GM19372 (cell line): ENCODE results near the gene SCN2A.
A peak's percentile ranks its signal among the peaks of the same experiment; 100 is the strongest.
"Not testable (repeated sequence)": the region's sequence is repeated elsewhere in the genome, so short reads cannot be mapped to it uniquely, and the experiment has no call there.

ENCODE experiments used
- ATAC-seq: cut with Tn5 transposase; IDR thresholded peaks from one replicate; pipeline ENCODE4 v1.9.1; 2021; ENCODE audit warnings: mild to moderate bottlenecking, low read depth, moderate library complexity; ENCODE audit not compliant: unreplicated experiment

SCN2A gene

DNA sequence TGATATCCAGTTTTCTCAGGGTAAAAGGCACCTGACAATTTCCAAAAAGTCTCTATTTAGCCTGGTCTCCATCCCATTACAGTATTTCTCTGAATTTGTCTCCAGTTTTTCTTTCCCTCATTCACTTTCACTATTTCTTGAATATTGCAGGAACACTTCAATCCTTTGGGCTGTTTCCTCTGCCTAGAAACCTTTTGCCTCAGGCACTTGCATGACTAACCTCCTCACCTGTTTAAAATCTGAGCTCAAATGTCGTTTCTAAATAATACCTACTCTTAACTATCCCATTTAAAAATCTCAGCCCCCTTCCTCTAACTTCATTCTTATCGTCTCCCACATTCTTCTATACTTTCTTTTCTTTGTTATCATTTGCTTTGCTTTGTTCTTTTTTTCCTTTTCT lies 9.0 kb downstream of the SCN2A start:
- ATAC-seq = no peak

DNA sequence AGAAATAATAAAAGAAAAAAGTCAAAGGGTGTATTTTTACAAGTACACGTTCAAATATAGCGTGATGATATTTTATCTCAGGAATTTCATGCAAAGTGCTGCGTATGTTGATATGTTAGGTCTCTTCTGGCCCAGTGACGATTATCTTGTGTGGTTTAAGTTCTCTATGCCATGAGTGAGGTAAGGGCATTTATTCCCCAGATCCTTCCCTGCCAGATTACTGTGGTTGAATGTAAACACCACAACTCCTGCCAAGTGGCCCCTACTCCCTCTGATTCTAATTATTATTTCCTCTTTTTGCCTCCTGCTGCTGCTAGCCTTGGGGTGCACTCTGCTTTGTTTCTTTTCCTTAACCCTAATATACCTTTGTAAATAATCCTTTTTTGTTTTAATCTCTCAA lies 12.2 kb downstream of the SCN2A start:
- ATAC-seq = no peak

DNA sequence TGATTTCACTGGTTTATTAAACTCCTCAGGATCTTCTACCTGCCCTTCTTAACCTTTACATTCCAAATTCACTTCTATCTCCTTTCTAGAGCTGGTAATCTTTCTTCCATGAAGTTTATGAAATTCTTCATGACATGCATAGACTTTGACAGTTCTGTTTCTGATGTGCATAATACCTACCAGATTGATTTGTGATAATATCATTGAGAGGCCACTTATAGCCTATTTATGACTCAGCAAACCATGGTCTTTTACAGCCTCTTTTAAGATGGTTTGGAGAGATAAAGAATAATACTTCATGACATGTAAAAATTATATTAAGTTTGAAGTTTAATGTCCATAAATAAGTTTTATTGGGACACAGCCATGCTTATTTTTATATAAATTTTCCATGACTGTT lies 14.0 kb downstream of the SCN2A start:
- ATAC-seq = no peak

GRCh38 chr2:165256618-165257017 lies 17.4 kb downstream of the SCN2A start:
- ATAC-seq = no peak

DNA sequence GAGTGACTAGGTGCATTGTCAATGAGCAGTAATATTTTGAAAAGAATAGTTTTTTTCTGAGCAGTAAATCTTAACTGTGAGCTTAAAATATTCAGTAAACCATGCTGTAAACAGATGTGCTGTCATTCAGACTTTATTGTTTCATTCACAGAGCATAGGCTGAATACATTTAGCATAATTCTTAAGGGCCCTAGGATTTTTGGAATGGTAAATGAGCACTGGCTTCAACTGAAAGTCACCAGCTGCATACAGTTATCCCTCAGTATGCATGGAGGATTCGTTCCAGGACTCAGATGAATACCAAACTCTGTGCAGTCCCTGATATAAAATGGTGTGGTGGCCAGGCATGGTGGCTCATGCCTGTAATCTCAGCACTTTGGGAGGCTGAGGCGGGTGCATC lies 21.1 kb downstream of the SCN2A start:
- ATAC-seq = not testable (repeated sequence)

GRCh38 chr2:165268754-165269153 lies 29.5 kb downstream of the SCN2A start:
- ATAC-seq = peak; percentile 59

GRCh38 chr2:165273176-165273575 lies 34.0 kb downstream of the SCN2A start:
- no peak for ATAC-seq

DNA sequence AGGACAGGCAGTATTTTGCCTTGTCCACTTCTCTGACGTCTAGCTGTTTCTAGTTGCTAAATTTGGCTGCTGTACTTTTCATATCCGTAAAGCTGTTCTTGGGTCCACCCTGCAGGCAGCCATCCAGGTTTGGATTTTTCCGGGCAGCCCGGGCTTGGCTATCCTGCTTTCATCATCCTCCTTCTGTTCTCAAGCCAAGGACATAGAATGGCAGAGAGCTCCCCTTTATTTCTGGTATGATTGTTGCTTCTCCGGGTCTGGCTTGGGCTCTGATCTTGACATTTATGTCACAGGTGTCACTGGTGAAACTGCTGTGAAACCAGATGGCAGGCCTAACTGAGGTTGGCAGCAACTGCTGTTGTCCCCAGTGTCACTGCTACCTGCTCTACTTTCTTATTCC lies 35.5 kb downstream of the SCN2A start:
- ATAC-seq = no peak

DNA sequence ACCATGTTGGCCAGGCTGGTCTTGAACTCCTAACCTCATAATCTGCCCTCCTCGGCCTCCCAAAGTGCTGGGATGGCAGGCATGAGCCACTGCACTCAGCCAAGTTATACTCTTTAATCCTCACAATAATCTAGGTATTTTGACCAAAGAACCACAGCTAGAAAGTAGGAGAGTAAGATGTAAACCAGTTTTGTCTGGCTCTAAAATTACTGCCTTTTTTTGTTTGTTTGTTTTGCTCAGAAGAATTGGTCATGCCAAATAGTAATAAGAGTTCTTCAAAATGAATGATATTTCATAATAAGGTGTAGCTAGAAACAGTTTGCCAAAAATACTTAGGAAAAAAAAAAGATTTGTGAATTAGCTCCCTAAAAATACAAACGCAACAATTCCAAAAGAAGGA lies 36.7 kb downstream of the SCN2A start:
- ATAC-seq = no peak

DNA sequence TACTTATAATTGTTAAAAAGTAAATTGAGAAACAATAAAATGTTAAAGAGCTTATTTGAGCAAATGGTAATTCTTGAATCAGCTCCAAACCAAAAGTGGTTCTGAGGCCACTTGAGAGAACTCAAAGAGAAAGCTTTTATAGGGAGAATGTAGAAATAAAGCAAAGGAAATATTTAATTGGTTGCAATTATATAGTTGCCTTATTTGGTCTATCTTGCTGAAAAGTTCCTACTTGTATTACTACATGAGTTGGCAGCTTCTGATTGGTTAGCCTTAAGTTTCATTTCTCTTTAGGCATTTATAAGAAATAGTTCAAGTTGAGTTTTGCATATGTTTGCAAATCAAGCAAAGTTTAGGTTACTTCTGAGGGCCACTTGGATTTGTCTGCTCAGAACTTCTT lies 38.1 kb downstream of the SCN2A start:
- ATAC-seq = no peak

DNA sequence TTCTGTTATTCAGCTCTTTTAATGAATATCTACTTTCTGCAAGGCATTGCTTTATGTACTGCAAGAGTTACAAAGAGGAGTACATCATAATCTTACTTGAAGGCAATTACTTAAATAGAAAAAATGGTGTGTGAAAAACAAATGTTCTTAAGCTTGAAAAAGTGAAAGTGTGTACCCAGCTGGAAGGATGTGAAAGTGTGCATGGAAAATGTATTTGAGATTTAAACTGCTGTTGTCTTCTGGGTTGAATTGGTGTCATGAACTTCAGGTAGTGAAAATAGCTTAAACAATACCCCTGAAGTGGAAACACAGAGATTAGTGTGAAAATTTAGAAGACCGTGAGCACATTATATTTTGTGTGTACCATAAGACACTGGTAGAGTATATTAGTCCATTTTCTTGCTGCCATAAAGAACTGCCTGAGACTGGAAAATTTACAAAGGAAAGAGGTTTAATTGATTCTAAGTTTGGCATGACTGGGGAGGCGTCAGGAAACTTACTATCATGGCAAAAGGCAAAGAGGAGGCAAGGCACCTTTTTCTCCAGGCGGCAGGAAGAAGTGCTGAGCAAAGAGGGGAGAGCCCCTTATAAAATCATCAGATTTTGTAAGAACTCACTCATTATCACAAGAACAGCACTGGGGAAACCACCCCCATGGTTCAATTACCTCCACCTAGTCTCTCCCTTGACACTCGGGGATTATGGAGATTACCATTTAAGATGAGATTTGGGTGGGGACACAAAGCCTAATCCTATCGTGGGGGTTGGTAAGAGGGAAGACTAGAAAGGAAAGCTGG lies 38.8 kb downstream of the SCN2A start:
- ATAC-seq = no peak

DNA sequence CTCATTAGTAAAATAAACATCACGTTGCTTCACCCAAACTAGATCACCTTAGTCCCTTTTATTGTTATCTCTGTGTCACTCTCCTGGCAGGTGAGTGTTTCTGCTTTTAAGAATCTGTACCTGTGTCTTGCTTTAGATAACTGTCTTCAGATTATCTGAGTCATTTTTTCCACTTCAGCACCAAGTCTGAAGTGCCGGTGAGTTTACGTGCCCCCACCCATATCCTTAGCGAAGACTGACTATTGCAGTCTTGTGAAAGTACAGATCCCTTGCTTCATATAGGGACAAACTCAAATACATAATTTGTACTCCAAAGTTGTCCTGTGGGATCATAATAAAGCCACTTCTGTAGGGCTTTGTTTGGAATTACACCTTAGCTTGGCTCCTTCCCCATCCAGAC lies 41.1 kb downstream of the SCN2A start:
- no peak for ATAC-seq

- no peak for ATAC-seq
Measured at GRCh38 chr2:165281387-165281786, 42.2 kb downstream of the SCN2A start.

DNA sequence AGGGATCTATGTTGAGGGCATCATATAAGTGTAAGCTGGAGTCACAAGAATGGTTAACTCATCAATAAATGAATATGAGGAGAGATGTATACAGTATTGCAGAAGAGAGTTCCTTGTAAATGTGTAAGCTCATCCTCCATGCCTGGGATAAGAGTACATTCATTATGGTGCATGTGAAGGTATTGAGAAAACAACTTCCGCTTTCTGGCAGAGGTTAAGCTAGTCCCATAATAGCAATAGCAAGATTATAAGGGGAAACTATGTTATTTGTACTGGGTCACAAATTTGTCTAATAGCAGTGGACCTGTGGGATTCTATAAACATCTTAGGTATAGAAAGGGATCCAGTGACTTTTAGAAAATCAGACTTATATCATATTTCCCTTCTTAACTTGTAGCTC lies 44.1 kb downstream of the SCN2A start:
- no peak for ATAC-seq

DNA sequence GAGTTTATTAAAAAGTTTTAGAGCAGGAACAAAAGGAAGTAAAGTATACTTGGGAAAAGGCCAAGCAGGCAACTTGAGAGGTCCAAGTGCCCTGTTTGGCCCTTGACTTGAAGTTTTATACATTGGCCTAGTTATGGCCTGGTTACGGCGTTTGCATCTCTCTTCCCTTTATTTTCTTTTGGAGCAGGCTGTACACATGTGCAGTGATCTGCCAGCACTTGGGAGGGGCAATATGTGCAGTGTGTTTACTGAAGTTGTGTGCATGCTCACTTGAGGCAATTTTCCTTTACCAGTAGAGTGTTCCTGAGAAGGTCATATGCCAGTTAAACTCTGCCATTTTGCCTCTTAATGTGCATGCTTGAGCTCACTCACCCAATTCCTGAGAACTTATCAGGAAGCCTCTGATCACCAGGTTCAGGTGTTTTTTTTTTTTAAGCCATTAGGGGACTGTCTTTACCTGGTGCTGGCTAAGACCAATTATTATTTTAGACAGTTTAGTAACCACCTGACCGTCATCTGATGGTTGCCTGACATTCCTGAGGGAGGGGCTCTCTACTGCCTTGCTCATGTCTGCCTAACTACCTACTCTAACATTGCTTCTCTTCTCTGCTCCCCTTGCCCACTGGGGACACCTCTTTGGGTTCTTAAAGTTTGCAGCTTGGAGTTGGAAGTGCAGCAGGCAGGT lies 48.0 kb downstream of the SCN2A start:
- no peak for ATAC-seq

- no peak for ATAC-seq
Measured at GRCh38 chr2:165289069-165289468, 49.9 kb downstream of the SCN2A start.

DNA sequence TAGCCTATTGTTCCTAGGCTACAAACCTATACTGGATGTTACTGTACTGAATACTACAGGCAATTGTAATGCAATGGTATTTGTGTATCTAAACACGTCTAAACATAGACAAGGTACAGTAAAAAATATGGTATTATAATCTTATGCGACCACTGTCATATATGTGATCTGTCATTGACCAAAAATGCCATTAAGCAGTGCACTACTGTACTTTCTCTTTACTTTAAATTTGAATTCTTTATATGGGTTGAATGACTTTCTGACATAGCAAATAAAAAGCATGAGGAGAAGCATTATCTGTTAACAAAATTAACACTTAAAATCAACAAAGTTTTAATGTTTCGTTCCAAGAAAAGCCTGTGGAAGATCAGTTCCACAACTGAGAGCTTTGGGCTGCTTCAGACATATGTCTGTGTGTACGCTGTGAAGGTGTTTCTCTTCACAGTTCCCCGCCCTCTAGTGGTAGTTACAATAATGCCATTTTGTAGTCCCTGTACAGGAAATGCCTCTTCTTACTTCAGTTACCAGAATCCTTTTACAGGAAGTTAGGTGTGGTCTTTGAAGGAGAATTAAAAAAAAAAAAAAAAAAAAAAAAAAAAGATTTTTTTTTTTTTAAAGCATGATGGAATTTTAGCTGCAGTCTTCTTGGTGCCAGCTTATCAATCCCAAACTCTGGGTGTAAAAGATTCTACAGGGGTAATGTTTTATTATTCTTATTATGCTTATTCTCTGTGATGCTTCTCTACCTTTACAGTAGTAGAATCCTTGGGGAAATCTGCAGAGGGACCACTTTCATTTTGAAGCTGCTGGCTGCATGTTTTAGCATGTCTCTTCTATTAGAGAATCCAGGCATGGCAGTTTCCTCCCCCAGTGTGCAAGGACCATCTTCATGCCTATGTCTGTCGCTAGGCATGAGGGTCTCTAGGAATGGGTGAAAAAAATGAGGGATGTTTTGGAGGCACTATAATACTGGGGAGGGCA lies 54.5 kb downstream of the SCN2A start:
- peak; percentile 100 for ATAC-seq

DNA sequence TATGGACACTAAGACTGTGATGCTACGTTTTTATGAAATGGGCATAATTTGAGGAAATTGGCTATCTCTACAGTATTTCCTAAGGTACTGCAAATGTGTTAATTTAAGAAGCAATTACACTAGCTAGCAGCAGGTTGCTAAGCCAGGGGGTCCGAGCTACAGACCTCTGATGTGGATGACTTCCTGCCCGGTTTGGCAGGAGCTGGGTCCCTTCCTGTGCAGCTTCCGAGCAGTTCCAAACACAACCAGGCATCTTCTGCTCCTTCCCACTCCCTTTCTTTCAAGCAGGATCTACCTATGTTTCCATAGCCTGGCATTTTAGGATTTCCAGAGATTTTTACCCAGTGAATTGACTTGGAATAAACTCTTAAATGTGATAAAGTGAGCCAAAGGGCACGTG lies 55.7 kb downstream of the SCN2A start:
- ATAC-seq = no peak

- ATAC-seq = no peak
Measured at GRCh38 chr2:165295643-165296042, 56.4 kb downstream of the SCN2A start.

GRCh38 chr2:165305391-165306096 lies 66.3 kb downstream of the SCN2A start:
- no peak for ATAC-seq
